CD4-positive, alpha-beta T cell treated with Interleukin-12 subunit alpha and Interleukin-12 subunit beta, for 1 hour (primary cell): ENCODE measurements around the gene KCNE4.

Source experiments
- DNase-seq: peaks from one replicate; pipeline ENCODE4 v3.0.0-alpha.2; 2020

Gene KCNE4

GRCh38 chr2:223041527-223042109, 10.4 kb upstream of the KCNE4 start:
- DNase-seq: no peak

- DNase-seq: no peak
Observed at GRCh38 chr2:223042284-223042683, 9.7 kb upstream of the KCNE4 start.

GRCh38 chr2:223042704-223043118, 9.3 kb upstream of the KCNE4 start:
- no peak for DNase-seq

GRCh38 chr2:223043164-223043941, 8.6 kb upstream of the KCNE4 start:
- DNase-seq: no peak

- no peak for DNase-seq
Observed at GRCh38 chr2:223044092-223044836, 7.7 kb upstream of the KCNE4 start.

GRCh38 chr2:223044916-223045700, 6.9 kb upstream of the KCNE4 start:
- DNase-seq: no peak

GRCh38 chr2:223046470-223047040, 5.4 kb upstream of the KCNE4 start:
- DNase-seq: no peak

- DNase-seq: no peak
Observed at GRCh38 chr2:223047260-223047761, 4.7 kb upstream of the KCNE4 start.

- DNase-seq: no peak
Observed at GRCh38 chr2:223048519-223048918, 3.5 kb upstream of the KCNE4 start.

- DNase-seq: no peak
Observed at GRCh38 chr2:223049356-223049755, 2.6 kb upstream of the KCNE4 start.

- DNase-seq: no peak
Observed at GRCh38 chr2:223050188-223050587, 1.8 kb upstream of the KCNE4 start.

GRCh38 chr2:223050900-223051504, 988 bp upstream of the KCNE4 start:
- no peak for DNase-seq

- no peak for DNase-seq
Observed at GRCh38 chr2:223052548-223053483, 826 bp downstream of the KCNE4 start.

- DNase-seq: no peak
Observed at GRCh38 chr2:223053484-223054192, 1.6 kb downstream of the KCNE4 start.

GRCh38 chr2:223054193-223054781, 2.3 kb downstream of the KCNE4 start:
- no peak for DNase-seq

- no peak for DNase-seq
Observed at GRCh38 chr2:223055140-223055539, 3.1 kb downstream of the KCNE4 start.

- DNase-seq: no peak
Observed at GRCh38 chr2:223055836-223056235, 3.8 kb downstream of the KCNE4 start.

GRCh38 chr2:223056701-223057418, 4.9 kb downstream of the KCNE4 start:
- DNase-seq: no peak

GRCh38 chr2:223057569-223057968, 5.6 kb downstream of the KCNE4 start:
- DNase-seq: no peak
